Panc1 (cell line): ENCODE measurements around the gene CGREF1. TPM values are rescaled to one million over a fixed set of nuclear protein-coding genes. Genes with fewer than 3 reads are reported as not detected.
"Not testable (repeated sequence)": the region's sequence is repeated elsewhere in the genome, so short reads cannot be mapped to it uniquely, and the experiment has no call there.

Source experiments
- ATAC-seq: fragments of 200-7000 bp; cut with Tn5 transposase; 2 replicates; pipeline ENCODE4 v1.9.1; 2020; ENCODE audit warnings: mild to moderate bottlenecking, moderate library complexity
- BruUV-seq: library from RNA; stranded (reverse); fragments of 400-500 nt; replicated peaks from 2 replicates; lab custom pipeline; 2021; lab: Mats Ljungman, UMichigan
- CTCF ChIA-PET: fragments of 300-600 bp; sonication (Branson Sonifier 250); formaldehyde crosslinking; loops from one replicate; lab custom pipeline; 2022; ENCODE audit warnings: antibody characterized with exemption; lab: Charles Lee
- POLR2A ChIA-PET: fragments of 300-600 bp; sonication (Branson Sonifier 250); formaldehyde crosslinking; loops from one replicate; lab custom pipeline; 2022; ENCODE audit warnings: antibody characterized with exemption; lab: Charles Lee
- DNase-seq: peaks from one replicate; pipeline ENCODE4 v3.0.0-alpha.2; 2010; ENCODE audit warnings: low read depth, low spot score
- H3K27ac ChIP-seq: 2 replicates; pipeline ENCODE4 v1.5.1; 2011; ENCODE audit warnings: mild to moderate bottlenecking, low read length, inconsistent platforms
- H3K27me3 ChIP-seq: fragments of 200-500 bp; sonication (Bioruptor generic); 2 replicates; pipeline ENCODE4 v1.6.0; 2014; ENCODE audit warnings: low read length, inconsistent platforms; ENCODE audit not compliant: control insufficient read depth, insufficient read depth
- H3K36me3 ChIP-seq: fragments of 200-500 bp; sonication (Bioruptor generic); 2 replicates; pipeline ENCODE4 v1.5.1; 2014; ENCODE audit warnings: inconsistent platforms, mild to moderate bottlenecking, low read length, moderate library complexity; ENCODE audit not compliant: control insufficient read depth, insufficient read depth
- H3K4me1 ChIP-seq: 2 replicates; pipeline ENCODE4 v1.5.1; 2011; ENCODE audit warnings: inconsistent platforms, mild to moderate bottlenecking, low read length, moderate library complexity; ENCODE audit not compliant: control insufficient read depth, insufficient read depth
- H3K4me3 ChIP-seq, 2 experiments: 2 replicates each; pipeline ENCODE4 v1.5.1; 2011 to 2012; ENCODE audit warnings: low read depth in 2 of 2, low read length in 2 of 2, mild to moderate bottlenecking in 2 of 2, inconsistent platforms in 1 of 2, moderate library complexity in 1 of 2
- H3K9me3 ChIP-seq: fragments of 200-500 bp; sonication (Bioruptor generic); 2 replicates; pipeline ENCODE4 v1.5.1; 2014; ENCODE audit warnings: low read depth, mild to moderate bottlenecking, inconsistent platforms, low read length, moderate library complexity; ENCODE audit not compliant: control insufficient read depth, insufficient read depth
- CTCF ChIP-seq: fragments of 450-650 bp; IDR thresholded peaks from 2 replicates; pipeline ENCODE4 v1.5.1; 2017; ENCODE audit warnings: mild to moderate bottlenecking
- POLR2AphosphoS5 ChIP-seq: IDR thresholded peaks from 2 replicates; pipeline ENCODE4 v1.6.1; 2012; ENCODE audit warnings: mild to moderate bottlenecking, low read depth, low read length, moderate library complexity
- REST ChIP-seq, 2 experiments: IDR thresholded peaks; 2 replicates each; pipeline ENCODE4 v1.6.1; 2011 to 2012; ENCODE audit warnings: low read depth in 2 of 2, control low read depth in 1 of 2, low read length in 1 of 2, mild to moderate bottlenecking in 1 of 2, moderate library complexity in 1 of 2; ENCODE audit not compliant: insufficient read depth in 1 of 2
- SIN3A ChIP-seq: IDR thresholded peaks from 2 replicates; pipeline ENCODE4 v1.6.1; 2012; ENCODE audit warnings: low read depth, mild to moderate bottlenecking, low read length, moderate library complexity, borderline replicate concordance; ENCODE audit not compliant: insufficient read depth
- TCF7L2 ChIP-seq: IDR thresholded peaks from 2 replicates; pipeline ENCODE4 v1.6.1; 2011; ENCODE audit warnings: mild to moderate bottlenecking, low read depth, low read length, inconsistent platforms
- in situ Hi-C: cut with HindIII; loops from 2 replicates; pipeline ENCODE4 v1.10.0; 2016; ENCODE audit warnings: low sequenced_read_pairs, low pct_unique_long_range_greater_than_20kb
- intact Hi-C: fragments of 100-400 bp; cut with micrococcal nuclease; formaldehyde crosslinking; loops from one replicate; pipeline ENCODE4 v1.10.0; 2022; ENCODE audit not compliant: unreplicated experiment
- total RNA-seq: library from RNA; stranded (reverse); gene quantifications from one replicate; pipeline ENCODE4 v1.2.1, GENCODE V29; 2021; ENCODE audit not compliant: unreplicated experiment

CGREF1 gene
- total RNA-seq, 1 experiment from 2014 or later, result 10.1 TPM

- POLR2A ChIA-PET, result no interaction called here
- ATAC-seq, result no peak
- H3K36me3 ChIP-seq, result no peaks in the 10 kb centered on the region
- H3K27me3 ChIP-seq, result no peaks in the 10 kb centered on the region
- in situ Hi-C loops, result no loop called here
- BruUV-seq, result no TSS peak
- peaks cover 7% of the 10 kb centered on the region for H3K4me1 ChIP-seq
- TF ChIP-seq SIN3A (no peak), CTCF (no peak), POLR2AphosphoS5 (no peak), TCF7L2 (no peak), REST (IDR thresholded peaks at IDR 0.05; ENCODE audit: insufficient read depth in 1 of 2, low read depth in 2 of 2, low read length in 1 of 2) (no peak)
- H3K4me3 ChIP-seq, result no peak overlapping the region
- H3K27ac ChIP-seq, result no peak overlapping the region
- intact Hi-C loops, result no loop called here
- CTCF ChIA-PET, result no interaction called here
- H3K9me3 ChIP-seq, result no peaks in the 10 kb centered on the region
- DNase-seq, result no peak
Measured at GRCh38 chr2:27076323-27076722, 42.6 kb downstream of the CGREF1 start.

- H3K4me3 ChIP-seq, H3K27ac ChIP-seq, H3K9me3 ChIP-seq, CTCF ChIA-PET, ATAC-seq, in situ Hi-C loops, BruUV-seq, H3K4me1 ChIP-seq, H3K36me3 ChIP-seq, H3K27me3 ChIP-seq, intact Hi-C loops, DNase-seq: not testable (repeated sequence)
- POLR2A ChIA-PET, result interaction anchor here (0.7 kb wide), 1 partner anchor 9 kb away, joined by 3 read pairs; no protein-coding TSS in a partner anchor
Measured at GRCh38 chr2:27075566-27075871, 43.4 kb downstream of the CGREF1 start.

GRCh38 chr2:27074738-27075565 lies 44.0 kb downstream of the CGREF1 start:
- in situ Hi-C loops (no loop called here), intact Hi-C loops (no loop called here)
- no TSS peak for BruUV-seq
- DNase-seq (no peak), ATAC-seq (no peak)
- no peak overlapping the region for H3K4me3 ChIP-seq
- no peaks in the 10 kb centered on the region for H3K36me3 ChIP-seq
- no peak for TF ChIP-seq REST (IDR thresholded peaks at IDR 0.05; ENCODE audit: insufficient read depth in 1 of 2, low read depth in 2 of 2, low read length in 1 of 2)
- TF ChIP-seq SIN3A, result no peak
- TF ChIP-seq TCF7L2, result no peak
- TF ChIP-seq CTCF, result no peak
- no peak for TF ChIP-seq POLR2AphosphoS5
- CTCF ChIA-PET, result no interaction called here
- POLR2A ChIA-PET, result interaction anchor here (0.7 kb wide), 1 partner anchor 8 kb away, joined by 3 read pairs; no protein-coding TSS in a partner anchor
- no peak overlapping the region for H3K27ac ChIP-seq
- peaks cover 14% of the 10 kb centered on the region for H3K4me1 ChIP-seq
- H3K27me3 ChIP-seq, result no peaks in the 10 kb centered on the region
- H3K9me3 ChIP-seq, result no peaks in the 10 kb centered on the region
